ENCODE data around the gene ATP5MC2.
"Not testable (repeated sequence)": the region's sequence is repeated elsewhere in the genome, so short reads cannot be mapped to it uniquely, and the experiment has no call there.

The ATP5MC2 gene

GRCh38 chr12:53688134-53688533, 12.3 kb upstream of the ATP5MC2 start:
- DNase-seq: no peak

GRCh38 chr12:53686436-53686835, 10.6 kb upstream of the ATP5MC2 start:
- no peak for DNase-seq

- no peak for DNase-seq
Measured at GRCh38 chr12:53684654-53685220, 8.9 kb upstream of the ATP5MC2 start.

- no peak for DNase-seq
Measured at GRCh38 chr12:53683983-53684382, 8.1 kb upstream of the ATP5MC2 start.

- no peak for DNase-seq
Measured at GRCh38 chr12:53683494-53683893, 7.6 kb upstream of the ATP5MC2 start.

GRCh38 chr12:53680061-53680460, 4.2 kb upstream of the ATP5MC2 start:
- DNase-seq: not testable (repeated sequence)

- no peak for DNase-seq
Measured at GRCh38 chr12:53677800-53678148, 1.9 kb upstream of the ATP5MC2 start.

GRCh38 chr12:53677016-53677799, 1.3 kb upstream of the ATP5MC2 start:
- no peak for DNase-seq

GRCh38 chr12:53676656-53677015, 753 bp upstream of the ATP5MC2 start:
- DNase-seq: no peak

- no peak for DNase-seq
Measured at GRCh38 chr12:53674977-53675700, 744 bp downstream of the ATP5MC2 start.

GRCh38 chr12:53670971-53671370, 4.9 kb downstream of the ATP5MC2 start:
- no peak for DNase-seq

GRCh38 chr12:53670308-53670707, 5.6 kb downstream of the ATP5MC2 start:
- DNase-seq: no peak

GRCh38 chr12:53667080-53667479, 8.8 kb downstream of the ATP5MC2 start:
- no peak for DNase-seq

GRCh38 chr12:53664936-53665335, 10.9 kb downstream of the ATP5MC2 start:
- no peak for DNase-seq

- DNase-seq: no peak
Measured at GRCh38 chr12:53664191-53664590, 11.7 kb downstream of the ATP5MC2 start.

- DNase-seq: no peak
Measured at GRCh38 chr12:53660041-53660440, 15.8 kb downstream of the ATP5MC2 start.

GRCh38 chr12:53659571-53659981, 16.3 kb downstream of the ATP5MC2 start:
- no peak for DNase-seq

- DNase-seq: no peak
Measured at GRCh38 chr12:53659011-53659551, 16.8 kb downstream of the ATP5MC2 start.

GRCh38 chr12:53657041-53657440, 18.8 kb downstream of the ATP5MC2 start:
- no peak for DNase-seq

GRCh38 chr12:53653595-53653994, 22.3 kb downstream of the ATP5MC2 start:
- no peak for DNase-seq

GRCh38 chr12:53652366-53652765, 23.5 kb downstream of the ATP5MC2 start:
- DNase-seq: no peak

GRCh38 chr12:53651737-53652136, 24.1 kb downstream of the ATP5MC2 start:
- DNase-seq: no peak

GRCh38 chr12:53646300-53646699, 29.6 kb downstream of the ATP5MC2 start:
- DNase-seq: not testable (repeated sequence)

- DNase-seq: no peak
Measured at GRCh38 chr12:53645165-53645564, 30.7 kb downstream of the ATP5MC2 start.

Measured in CD4-positive, alpha-beta T cell treated with Interleukin-17A for 1 hour (primary cell).